ENCODE data around the gene FNDC4.
A peak's percentile ranks its signal among the peaks of the same experiment; 100 is the strongest.

The FNDC4 gene

DNA sequence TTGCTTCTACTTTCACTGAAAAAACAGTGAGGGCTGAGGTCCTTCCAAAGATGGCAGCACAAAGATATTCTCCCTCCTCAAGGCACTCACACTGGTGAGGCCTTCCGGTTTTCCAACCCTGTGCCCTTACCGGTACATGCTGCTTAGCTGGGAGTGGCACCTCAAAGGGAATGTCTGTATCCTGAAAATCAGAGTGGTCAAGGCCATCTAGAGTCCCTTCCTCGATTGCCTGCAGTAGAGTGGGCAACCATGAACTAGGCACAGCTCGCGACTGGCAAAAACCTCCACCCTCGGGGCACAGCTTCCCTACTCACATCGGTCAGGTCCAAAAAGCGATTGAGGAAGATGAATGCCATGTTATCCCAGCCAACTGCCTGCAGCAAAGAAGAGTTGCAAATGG, 49.4 kb downstream of the FNDC4 start:
- intact Hi-C loops (cut with DNase I; ENCODE audit: low total_unique reads), result no loop called here
- Histone ChIP-seq H3K27me3 (no peaks in the 10 kb centered on the region), H3K36me3 (peaks cover 46 to 82% (median 56%) of the 10 kb centered on the region in 3 donors), H3K4me1 (peaks cover 0 to 13% (median 8%) of the 10 kb centered on the region in 4 donors), H3K27ac (no peak overlapping the region), H3K9me3 (no peaks in the 10 kb centered on the region), H3K4me3 (no peak overlapping the region)
- DNase-seq, result no peak
- no peak for TF ChIP-seq CTCF (IDR thresholded peaks at IDR 0.05)

- H3K27ac ChIP-seq, result no peak overlapping the region
- peak in 1 of 2 donors; percentile 42 for DNase-seq
- H3K9me3 ChIP-seq, result no peaks in the 10 kb centered on the region
- no peaks in the 10 kb centered on the region for H3K27me3 ChIP-seq
- H3K4me3 ChIP-seq, result no peak overlapping the region
- peaks cover 0 to 13% (median 8%) of the 10 kb centered on the region in 4 donors for H3K4me1 ChIP-seq
- H3K36me3 ChIP-seq, result peaks cover 50 to 82% (median 56%) of the 10 kb centered on the region in 3 donors
- no peak for TF ChIP-seq CTCF (IDR thresholded peaks at IDR 0.05)
- intact Hi-C loops (cut with DNase I; ENCODE audit: low total_unique reads), result no loop called here
Observed at GRCh38 chr2:27445155-27445554, 49.8 kb downstream of the FNDC4 start.

GRCh38 chr2:27442920-27443282, 52.1 kb downstream of the FNDC4 start:
- H3K4me3 ChIP-seq, result no peak overlapping the region
- TF ChIP-seq CTCF (IDR thresholded peaks at IDR 0.05), result no peak
- peaks cover 55 to 82% (median 56%) of the 10 kb centered on the region in 3 donors for H3K36me3 ChIP-seq
- H3K27me3 ChIP-seq, result no peaks in the 10 kb centered on the region
- DNase-seq, result no peak
- no peaks in the 10 kb centered on the region for H3K9me3 ChIP-seq
- intact Hi-C loops (cut with DNase I; ENCODE audit: low total_unique reads), result no loop called here
- H3K27ac ChIP-seq, result peak overlapping the region; percentile 52 to 71
- peaks cover 0 to 13% (median 8%) of the 10 kb centered on the region in 4 donors for H3K4me1 ChIP-seq

DNA sequence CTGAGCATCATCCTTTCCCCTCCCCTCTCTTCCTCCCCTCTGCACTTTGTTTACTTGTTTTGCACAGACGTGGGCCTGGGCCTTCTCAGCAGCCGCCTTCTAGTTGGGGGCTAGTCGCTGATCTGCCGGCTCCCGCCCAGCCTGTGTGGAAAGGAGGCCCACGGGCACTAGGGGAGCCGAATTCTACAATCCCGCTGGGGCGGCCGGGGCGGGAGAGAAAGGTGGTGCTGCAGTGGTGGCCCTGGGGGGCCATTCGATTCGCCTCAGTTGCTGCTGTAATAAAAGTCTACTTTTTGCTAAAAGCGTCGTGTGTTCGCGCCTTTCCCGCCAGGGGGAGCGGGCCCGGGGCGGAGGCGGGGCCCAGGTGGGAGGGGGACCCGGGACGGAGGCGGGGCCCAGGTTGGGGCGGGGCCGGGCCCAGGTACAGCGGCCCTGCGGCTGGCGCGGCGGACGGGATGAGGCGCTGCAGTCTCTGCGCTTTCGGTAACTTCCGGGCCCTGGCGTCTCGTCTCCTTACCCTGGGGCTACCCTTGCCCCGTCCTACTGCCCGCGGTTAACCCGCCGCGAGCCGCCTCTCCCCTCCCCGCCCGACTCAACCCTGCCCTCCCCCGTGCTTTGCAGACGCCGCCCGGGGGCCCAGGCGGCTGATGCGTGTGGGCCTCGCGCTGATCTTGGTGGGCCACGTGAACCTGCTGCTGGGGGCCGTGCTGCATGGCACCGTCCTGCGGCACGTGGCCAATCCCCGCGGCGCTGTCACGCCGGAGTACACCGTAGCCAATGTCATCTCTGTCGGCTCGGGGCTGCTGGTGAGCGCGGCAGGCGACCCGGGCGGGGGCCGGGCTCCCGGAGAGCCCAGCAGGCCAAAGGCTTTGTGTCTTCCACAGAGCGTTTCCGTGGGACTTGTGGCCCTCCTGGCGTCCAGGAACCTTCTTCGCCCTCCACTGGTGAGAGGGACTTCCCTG, 52.8 kb downstream of the FNDC4 start, which contains the start of gene KRTCAP3:
TSS of gene KRTCAP3 (plus strand) at position 424 of the 962 bp plus-strand sequence. CDS start at position 456, 32 bp downstream.
- H3K4me1 ChIP-seq, result peaks cover 0 to 13% (median 8%) of the 10 kb centered on the region in 4 donors
- no peaks in the 10 kb centered on the region for H3K27me3 ChIP-seq
- peak in 1 of 2 donors; percentile 58 for DNase-seq
- no peaks in the 10 kb centered on the region for H3K9me3 ChIP-seq
- TF ChIP-seq CTCF (IDR thresholded peaks at IDR 0.05), result no peak
- peak within 1 kb of the TSS; percentile 52 to 71 for H3K27ac ChIP-seq
- H3K36me3 ChIP-seq, result peaks cover 56 to 82% (median 56%) of the 10 kb centered on the region in 3 donors
- peak within 1 kb of the TSS; percentile 32 to 38 for H3K4me3 ChIP-seq
- intact Hi-C loops (cut with DNase I; ENCODE audit: low total_unique reads), result no loop called here

Data from tibial artery (tissue), 4 donors.